NCI-H1105 treated with DMSO at 0.1 percent for 48 hours (cell line): ENCODE results near the gene PANK3.
"Not testable (repeated sequence)": the region's sequence is repeated elsewhere in the genome, so short reads cannot be mapped to it uniquely, and the experiment has no call there.

Source experiments
- DNase-seq: peaks from one replicate; lab custom pipeline; 2025; lab: John Stamatoyannopoulos, UW

Gene PANK3

GRCh38 chr5:168578538-168579487 lies at the start of gene PANK3:
PANK3 (minus strand) TSS chr5:168579368; CDS start chr5:168579283, 85 bp downstream.
- peak; percentile 34 for DNase-seq

DNA sequence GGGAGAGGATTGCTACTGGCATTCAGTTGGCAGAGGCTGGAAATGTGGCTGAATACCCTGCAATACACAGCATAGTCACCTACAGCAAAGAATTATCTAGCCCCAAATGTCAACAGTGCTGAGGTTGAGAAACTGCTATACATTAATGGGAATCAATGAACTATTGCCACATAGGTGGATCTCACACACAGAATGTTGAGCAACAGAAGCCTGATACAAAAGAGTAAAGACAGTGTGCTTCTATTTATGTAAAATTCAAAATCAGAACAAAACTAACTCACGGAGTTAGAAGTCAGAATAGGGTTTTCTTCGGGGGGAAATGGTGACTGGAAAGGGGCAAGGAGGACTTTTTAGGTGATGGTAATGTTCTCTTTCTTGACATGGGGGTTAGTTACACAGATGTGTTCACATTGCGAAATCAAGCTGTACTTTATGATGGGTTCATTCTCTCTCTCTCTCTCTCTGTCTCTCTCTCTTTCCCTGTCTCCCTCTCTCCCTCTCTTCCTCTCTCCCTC lies 45.7 kb upstream of the PANK3 start:
- DNase-seq: no peak

DNA sequence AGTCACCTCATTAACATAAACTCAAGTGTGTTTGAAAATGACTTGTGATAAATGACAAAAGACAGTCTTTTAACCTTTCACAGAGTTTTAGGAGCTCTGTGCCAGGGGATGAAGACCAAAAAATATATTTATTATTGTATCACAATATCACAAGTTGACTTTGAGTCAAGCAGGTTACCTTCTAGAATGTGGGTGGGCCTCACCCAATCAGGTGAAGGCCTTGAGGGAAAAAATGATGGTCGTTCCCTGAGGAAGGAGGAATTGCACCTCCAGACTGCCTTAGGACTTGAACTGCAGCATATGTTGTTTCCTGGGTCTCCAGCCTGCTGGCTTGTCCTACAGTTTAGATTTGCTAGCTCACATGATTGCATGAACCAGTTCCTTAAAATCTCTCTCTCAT lies 41.6 kb upstream of the PANK3 start:
- no peak for DNase-seq

DNA sequence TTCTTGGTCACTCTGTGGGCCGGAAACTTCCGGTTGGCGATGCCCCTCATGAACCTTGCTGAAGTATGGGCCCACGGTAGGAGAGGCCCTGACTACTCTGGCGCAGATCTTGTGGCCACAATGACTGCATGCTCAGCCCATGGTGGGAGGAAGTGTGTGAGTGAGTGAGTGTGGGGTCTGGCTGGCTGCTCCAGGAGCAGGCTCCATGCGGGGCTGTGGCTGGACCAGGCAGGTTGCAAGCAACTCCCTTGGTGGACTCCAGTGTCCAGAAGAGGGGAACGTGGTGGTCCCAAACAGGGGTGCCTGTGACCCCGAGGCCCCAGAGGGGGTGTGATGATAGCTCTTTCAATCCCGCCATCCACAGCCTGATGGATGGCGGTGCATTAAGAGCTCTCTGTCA lies 35.5 kb upstream of the PANK3 start:
- no peak for DNase-seq

DNA sequence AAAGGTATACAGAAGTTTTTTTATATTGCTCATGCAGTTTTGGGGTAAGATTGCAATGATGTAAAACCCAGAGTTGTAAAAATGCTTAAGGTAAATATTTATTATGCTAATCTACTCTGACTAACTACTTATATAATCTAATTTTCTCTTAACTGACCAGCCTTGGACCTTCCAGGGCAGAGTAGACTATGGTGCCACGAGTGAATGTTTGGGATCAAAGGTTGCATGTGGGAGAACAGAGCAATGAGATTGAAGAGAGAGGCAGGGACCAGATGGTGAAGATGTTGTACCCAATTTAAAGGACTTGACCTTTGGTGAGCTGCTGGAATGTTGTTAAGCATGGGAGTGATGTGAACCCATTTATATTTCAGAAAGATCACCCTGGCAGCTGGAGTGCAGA lies 34.8 kb upstream of the PANK3 start:
- no peak for DNase-seq

DNA sequence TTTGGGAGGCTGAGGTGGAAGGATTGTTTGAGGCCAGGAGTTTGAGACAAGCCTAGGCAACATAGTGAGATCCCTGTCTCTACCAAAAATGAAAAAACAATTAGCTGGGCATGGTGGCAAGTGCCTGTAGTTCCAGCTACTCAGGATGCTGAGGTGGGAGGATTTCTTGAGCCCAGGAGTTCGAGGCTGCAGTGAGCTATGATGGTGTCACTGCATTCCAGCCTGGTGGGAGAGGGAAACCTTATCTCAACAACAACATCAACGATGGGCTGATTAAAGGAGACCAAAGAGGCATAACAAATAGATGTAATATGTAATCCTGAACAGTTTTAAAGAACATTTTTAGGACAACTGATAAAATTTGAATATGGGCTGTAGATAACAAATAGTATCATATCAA lies 34.2 kb upstream of the PANK3 start:
- DNase-seq: no peak

DNA sequence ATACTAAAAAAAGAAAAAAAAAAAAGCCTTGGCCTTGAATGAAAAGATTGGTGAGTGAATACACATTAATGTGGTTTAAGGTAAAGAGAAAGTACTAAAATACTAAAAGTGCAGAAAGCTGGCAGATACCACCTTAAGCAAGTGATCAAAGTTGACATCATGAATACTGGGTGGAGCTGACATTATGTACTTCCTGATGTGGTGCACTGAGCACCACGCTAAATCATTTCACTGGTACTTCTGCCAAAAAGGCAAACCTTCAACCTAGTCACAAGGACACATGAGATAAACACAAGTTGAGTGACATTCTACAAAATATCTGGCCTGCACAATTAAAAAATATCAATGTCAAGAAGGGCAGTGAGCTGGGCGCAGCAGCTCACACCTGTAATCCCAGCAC lies 33.8 kb upstream of the PANK3 start:
- no peak for DNase-seq

- DNase-seq: no peak
These were observed 33.0 kb upstream of the PANK3 start for GRCh38 chr5:168612123-168612522.

GRCh38 chr5:168611165-168611564 lies 32.0 kb upstream of the PANK3 start:
- DNase-seq: no peak

- peak; percentile 26 for DNase-seq
These were observed 30.8 kb upstream of the PANK3 start for GRCh38 chr5:168609806-168610482.

- DNase-seq: no peak
These were observed 29.7 kb upstream of the PANK3 start for GRCh38 chr5:168608821-168609220.

DNA sequence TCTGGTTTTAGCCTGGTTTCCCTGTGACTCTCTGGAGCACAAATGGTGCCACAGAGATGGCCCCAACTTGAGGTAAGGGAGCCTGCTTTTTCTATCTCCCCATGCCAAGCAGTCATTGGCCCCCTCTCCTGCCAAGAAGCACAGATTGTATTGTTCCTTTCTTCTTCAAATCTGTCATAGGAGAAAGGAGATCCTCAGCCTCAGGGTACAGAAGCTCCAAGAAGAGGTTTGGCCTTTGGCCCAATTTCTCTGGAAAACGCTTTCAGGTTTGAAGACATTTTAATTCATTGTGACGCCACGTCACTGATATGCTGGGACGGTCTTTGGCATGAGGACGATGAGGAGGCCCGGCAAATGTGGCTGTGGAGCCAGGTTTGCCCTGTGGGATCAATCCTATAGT lies 29.2 kb upstream of the PANK3 start:
- DNase-seq: no peak

DNA sequence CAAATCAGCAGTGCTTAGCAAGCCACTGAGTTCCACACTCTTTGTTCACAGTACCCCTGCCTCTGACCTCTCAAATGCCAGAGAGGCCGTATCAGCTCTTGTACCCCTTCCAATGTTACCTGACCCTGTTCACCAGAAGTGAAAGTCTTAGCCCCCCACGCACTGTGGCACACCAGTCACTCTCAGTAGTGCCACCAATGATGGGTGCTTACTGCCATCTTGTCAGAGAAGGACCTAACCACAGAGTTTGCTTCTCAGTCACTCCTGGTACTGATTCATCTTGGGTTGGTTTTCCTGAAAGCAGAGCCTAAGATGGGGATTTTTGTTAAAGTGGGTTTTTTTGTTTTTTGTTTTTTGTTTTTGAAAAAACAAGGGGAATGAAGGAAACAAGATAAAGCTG lies 28.8 kb upstream of the PANK3 start:
- DNase-seq: no peak

- DNase-seq: no peak
These were observed 27.4 kb upstream of the PANK3 start for GRCh38 chr5:168606562-168606961.

DNA sequence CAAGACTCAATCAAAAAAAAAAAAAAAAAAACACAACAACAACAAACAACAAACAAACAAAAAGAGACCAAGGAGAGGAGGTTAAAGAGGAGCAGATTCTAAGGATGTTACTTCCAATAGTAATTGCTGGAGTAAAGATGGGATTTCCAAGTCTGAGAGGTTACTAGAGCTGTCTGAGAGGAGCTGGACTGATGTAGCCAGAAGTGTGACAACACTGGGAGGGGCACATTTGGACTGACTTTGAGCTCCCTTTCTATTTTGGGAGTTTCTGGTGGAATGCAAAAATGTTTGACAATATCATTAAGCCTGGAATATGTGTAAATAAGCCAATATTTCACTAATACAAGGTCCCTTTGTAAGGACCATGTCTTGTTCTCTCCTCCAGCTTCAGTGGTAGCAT lies 25.3 kb upstream of the PANK3 start:
- no peak for DNase-seq

DNA sequence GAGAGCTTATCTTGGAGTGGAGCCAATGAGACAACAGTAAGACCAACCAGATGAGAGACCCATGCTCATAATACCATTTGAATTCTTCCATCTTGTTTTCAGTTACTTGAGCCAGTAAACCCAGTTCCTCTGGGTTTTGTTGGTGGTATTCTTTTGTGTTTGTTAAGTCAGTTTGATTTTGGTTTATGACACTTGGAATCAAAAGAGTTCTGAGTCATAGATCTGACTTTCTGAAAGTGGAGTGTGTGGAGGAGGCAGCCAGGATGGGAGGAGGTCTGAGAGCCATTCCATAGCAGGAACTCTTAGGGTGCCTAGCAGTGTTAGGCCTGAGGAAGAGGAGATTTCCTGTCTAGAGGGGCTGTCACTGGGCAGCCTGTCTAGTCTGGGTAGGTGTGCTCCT lies 24.6 kb upstream of the PANK3 start:
- DNase-seq: no peak

GRCh38 chr5:168602517-168602916 lies 23.3 kb upstream of the PANK3 start:
- no peak for DNase-seq

DNA sequence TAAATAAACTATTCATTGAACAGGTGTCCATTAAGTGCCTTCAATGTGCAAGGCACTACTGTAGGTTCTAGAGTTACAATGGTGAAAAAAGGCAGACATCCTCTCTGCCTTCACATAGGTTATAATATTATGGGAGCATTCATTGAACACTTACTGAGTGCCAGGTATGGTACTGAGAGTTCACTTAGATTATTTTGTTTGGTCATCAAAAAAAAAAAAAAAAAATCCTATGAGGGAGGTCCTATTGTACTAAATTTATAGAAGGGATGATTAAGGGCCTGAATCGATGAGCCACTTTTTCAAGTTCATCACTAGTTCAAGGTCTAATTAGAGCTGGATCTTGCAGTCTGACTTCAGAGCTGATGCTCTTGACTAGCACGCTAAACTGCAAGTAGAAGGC lies 22.8 kb upstream of the PANK3 start:
- no peak for DNase-seq

DNA sequence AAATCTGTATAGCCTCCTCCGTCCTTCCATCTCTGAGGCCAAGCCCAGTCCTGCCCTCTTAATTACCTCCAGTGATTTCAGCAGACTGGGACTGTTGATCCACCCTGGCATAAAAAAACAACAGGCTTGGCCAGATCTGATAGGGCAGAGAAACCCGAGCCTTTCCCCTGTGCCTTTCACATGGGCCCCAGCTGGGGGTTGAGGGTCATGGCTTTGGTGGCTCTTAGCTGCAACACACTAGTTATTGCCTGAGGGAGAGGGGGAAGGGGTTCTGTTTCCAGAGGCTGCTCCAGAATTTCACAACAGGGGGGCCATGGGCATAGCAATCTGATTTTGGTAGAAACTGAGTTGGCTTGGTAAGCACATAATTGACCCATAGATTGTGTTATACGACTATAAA lies 21.2 kb upstream of the PANK3 start:
- DNase-seq: no peak

DNA sequence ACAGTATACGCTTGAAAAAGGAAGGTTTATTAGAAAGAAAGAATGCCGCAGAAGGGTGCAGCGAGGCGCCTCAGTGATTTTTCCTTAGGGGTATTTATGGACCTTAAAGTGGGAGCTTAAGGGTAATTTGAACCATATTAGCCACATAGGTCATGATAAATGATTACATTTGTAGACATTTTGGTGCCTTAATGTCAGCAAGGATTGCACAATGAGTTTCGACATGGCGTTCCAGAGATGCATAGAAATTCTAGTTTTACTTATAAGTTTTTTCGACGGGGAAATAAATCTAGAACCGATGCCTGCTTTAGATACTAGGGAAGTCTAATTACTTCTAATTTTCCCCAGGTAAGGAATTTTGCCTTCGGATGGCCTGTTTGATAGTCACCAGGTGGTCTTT lies 20.7 kb upstream of the PANK3 start:
- DNase-seq: no peak

- no peak for DNase-seq
These were observed 19.5 kb upstream of the PANK3 start for GRCh38 chr5:168598639-168599038.

GRCh38 chr5:168596927-168597326 lies 17.8 kb upstream of the PANK3 start:
- DNase-seq: no peak

DNA sequence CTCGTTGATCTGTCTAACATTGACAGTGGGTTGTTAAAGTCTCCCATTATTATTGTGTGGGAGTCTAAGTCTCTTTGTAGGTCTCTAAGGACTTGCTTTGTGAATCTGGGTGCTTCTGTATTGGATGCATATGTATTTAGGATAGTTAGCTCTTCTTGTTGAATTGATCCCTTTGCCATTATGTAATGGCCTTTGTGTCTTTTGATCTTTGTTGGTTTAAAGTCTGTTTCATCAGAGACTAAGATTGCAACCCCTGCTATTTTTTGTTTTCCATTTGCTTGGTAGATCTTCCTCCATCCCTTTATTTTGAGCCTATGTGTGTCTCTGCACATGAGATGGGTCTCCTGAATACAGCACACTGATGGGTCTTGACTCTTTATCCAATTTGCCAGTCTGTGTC lies 17.0 kb upstream of the PANK3 start:
- DNase-seq: not testable (repeated sequence)
